CD1c-positive myeloid dendritic cell (primary cell): ENCODE results near the gene CDH23.

ENCODE experiments used
- DNase-seq: peaks from one replicate; pipeline ENCODE4 v3.0.0-alpha.2; 2016; ENCODE audit errors: extremely low spot score

The CDH23 gene

DNA sequence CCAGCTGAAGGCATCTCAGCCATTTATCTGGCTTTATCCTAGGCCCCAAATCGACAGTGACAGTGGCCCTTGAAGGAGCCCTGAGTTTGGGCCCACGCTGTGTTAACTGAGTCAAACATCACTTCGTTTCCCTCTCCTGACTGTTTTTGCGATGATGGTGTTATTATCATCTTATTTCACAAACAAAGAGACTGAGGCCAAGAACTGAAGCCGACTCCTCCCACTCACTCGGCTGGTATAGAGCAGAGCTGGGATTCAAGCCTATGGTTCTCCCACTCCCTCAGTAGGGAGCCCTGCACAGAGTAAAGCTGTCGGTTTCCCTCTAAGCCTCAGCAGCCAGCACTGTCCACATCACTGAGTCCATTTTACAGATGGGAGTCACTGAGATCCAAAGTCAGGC, 141.0 kb downstream of the CDH23 start:
- no peak for DNase-seq

- DNase-seq, result no peak
These were observed 142.0 kb downstream of the CDH23 start for GRCh38 chr10:71538608-71539260.

GRCh38 chr10:71539442-71540118, 142.9 kb downstream of the CDH23 start:
- DNase-seq, result no peak

GRCh38 chr10:71542478-71542877, 145.8 kb downstream of the CDH23 start:
- no peak for DNase-seq

GRCh38 chr10:71543608-71544170, 147.0 kb downstream of the CDH23 start:
- DNase-seq, result no peak

DNA sequence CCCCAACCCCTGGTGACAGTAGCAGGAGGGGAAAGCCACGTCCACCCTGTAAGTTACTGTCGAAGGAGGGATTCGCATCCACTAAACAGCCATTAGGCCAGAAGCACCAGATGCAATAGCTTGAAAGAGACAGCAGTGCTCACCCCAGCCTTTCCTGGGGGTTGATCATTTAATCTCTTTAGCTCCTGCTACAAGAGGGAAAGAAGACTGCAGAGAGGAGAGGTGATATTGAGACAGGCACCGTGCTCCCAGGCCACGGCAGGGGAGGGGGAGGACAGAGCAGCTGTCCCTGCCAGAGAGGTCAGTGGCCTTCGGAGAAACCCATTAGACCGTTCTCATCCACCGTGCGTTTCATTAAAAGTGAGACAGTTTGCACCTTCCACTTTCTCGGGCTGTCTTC, 148.3 kb downstream of the CDH23 start:
- DNase-seq, result no peak

- no peak for DNase-seq
These were observed 149.5 kb downstream of the CDH23 start for GRCh38 chr10:71546220-71546619.

DNA sequence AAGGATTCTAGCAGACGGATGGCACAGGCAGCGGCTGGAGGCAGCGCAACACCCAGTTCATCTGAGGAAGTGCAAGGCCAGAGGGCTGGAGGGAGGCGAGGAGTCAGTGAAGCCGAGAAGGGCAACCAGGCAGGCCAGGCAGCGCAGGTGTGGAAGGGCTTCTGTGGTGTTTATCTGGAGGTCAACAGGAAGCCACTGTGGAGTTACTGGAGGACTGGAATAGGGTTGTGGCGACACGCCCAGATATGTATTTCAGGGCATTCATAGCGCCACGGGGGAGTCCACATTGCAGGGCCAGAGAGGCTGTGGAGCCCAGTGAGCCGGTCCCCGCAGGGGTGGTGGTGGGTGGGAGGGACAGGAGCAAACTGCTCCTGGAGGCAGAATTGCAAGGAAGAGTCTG, 150.6 kb downstream of the CDH23 start:
- no peak for DNase-seq

DNA sequence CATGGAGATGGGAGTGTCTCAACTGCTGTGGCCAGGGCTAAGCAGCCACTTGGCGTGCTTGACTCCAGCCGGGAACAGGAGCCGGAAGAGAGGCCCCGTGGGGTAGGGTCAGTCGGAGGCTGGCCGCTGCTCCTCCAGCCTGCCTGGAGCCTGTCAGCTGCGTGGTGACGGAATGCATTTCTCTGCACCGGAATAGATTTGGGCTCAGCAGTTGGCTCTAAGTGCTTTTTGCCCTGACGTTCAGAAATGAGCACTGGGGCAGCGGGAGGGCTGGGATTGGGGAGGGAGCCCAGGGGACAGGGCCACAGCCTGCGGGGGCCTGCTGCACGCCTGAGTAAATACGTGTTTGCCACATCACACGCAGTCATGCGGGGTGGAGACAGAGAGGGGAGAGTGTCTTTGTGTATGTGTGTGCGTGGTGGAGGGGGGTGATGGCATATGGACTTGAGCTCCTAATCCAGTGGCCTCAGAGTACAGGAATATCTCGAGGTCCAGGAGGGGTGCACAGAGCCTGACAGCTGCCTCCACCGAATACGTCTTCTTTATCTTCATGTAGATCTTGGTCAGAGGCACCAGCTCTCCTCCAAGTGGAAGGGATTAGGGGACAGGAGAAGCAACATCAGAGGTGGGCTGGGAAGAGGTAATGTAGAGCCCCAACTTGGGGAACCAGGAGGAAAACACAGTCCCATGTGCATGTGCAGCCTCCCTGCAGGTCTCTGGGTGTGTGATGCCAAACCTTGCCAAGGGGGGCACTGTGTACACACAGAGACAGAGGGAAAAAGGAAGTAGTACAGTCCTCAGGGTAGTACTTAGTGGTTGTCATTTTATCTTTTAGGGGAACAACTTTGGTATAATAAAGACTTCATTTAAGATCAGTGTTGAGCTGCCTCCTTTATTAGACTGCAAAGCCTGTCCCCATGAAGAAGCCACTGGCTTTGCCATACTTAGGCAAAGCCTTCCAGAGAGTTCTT, 151.4 kb downstream of the CDH23 start:
- peak; percentile 51 for DNase-seq

DNA sequence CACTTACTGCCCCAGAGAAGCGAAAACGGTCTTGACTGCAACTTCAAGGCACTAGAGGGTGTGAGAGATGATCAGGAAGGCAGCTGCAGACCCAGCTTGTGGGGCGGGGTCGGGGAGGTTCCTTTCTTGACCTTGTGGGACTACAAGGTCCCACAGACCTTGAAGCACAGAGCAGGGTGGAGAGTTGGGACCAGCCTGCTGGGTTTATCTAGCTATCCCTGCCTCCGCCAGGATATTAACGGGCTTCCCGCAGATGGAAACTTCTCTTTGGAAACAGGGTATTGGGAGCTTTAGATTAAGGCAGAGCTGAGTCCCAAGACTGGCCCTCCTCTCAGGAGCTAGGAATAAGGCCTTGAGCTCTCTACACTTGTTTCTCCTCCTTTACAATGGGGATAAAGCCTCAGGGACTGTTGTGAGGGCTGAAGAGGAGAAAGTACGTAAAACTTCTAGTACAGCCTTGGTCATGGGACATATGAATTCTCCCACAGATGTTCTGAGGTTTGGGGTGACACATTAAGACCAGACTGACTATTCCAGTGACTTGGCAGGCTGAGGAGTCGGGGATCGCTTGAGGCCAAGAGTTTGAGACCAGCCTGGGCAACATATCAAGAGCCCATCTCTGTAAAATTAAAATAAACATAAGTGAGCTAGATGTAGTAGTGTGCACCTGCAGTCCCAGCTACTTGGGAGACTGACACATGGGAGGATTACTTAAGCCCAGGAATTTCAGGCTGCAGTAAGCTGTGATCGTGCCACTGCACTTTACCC, 153.2 kb downstream of the CDH23 start:
- DNase-seq, result no peak

DNA sequence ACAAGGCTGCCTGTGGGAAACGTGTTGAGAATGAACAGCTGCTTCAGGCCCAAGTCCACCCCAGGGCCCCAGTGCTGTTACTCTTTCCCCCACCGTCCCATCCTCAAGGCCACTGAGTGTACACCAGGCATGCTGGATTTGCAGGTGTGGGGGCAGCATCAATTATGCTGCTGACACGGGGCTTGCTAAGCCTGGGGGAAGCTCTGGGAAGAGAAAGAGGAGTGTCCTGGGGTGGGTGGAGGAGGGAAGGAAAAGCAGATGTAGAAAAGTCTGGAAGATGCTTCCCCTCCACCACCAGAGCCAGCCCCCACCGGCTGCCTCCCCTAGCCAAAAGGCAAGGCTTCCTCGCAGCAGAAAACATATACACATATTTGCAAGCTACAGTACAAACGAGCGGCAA, 153.9 kb downstream of the CDH23 start:
- DNase-seq, result no peak

GRCh38 chr10:71551970-71552369, 155.2 kb downstream of the CDH23 start:
- DNase-seq, result no peak

DNA sequence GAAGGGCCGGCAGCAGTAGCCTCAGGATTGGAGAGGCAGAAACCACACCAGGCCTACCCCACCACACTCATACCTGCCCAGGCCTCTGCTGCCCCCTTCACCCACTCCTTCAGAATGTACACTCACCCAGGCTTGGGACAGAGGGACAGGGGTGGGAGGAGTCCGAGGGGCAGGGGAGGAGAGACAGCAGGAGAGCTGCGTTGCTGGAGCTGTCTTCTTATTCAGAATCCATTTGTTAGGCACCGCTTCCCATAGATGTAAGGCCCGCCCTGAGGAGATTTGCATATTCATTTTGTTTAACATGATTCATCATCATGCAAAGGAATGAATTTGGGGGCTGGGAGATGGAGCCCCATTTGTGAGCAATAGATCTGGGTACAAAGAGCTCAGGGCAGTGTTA, 156.7 kb downstream of the CDH23 start:
- DNase-seq, result no peak

- DNase-seq, result peak; percentile 51
These were observed 158.0 kb downstream of the CDH23 start for GRCh38 chr10:71554671-71555070.

- peak; percentile 57 for DNase-seq
These were observed 158.5 kb downstream of the CDH23 start for GRCh38 chr10:71555087-71555723.

- DNase-seq, result no peak
These were observed 159.0 kb downstream of the CDH23 start for GRCh38 chr10:71555724-71556119.

DNA sequence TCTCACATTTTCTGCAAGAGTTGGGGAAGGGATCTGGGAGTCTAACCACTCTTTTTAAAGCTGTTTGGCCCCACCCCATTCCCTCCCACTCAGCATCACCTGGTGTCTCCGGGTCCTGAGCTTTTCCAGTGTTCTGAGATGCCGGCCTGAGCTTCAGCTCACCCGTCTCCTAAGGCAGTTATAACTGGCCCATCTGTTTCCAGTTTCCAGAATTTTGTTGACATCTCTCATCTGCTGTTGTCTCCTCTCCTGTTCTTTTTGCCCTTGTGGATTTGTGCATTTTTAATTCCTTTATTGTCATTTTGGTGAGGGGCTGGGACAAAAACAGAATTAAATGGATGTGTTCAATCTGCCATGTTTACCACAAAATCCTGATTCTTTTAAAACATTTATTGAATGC, 162.3 kb downstream of the CDH23 start:
- DNase-seq, result no peak

GRCh38 chr10:71561003-71561574, 164.4 kb downstream of the CDH23 start:
- no peak for DNase-seq

GRCh38 chr10:71562181-71562580, 165.5 kb downstream of the CDH23 start:
- DNase-seq, result no peak

GRCh38 chr10:71562904-71563303, 166.2 kb downstream of the CDH23 start:
- DNase-seq, result no peak
